ENCODE data around the gene KCNIP2.

- TF ChIP-seq CTCF (IDR thresholded peaks at IDR 0.05) (no peak), POLR2A (IDR thresholded peaks at IDR 0.05) (no peak)
Observed at GRCh38 chr10:101803511-101803910, 40.1 kb downstream of the KCNIP2 start.
